ENCODE measurements around the gene ARPP21.

ARPP21 gene

GRCh38 chr3:35641920-35642527, 2.7 kb downstream of the ARPP21 start:
- no peak for DNase-seq (ENCODE audit: low read depth in 2 of 2)

GRCh38 chr3:35643495-35643894, 4.2 kb downstream of the ARPP21 start:
- DNase-seq (ENCODE audit: low read depth in 2 of 2) = no peak

DNA sequence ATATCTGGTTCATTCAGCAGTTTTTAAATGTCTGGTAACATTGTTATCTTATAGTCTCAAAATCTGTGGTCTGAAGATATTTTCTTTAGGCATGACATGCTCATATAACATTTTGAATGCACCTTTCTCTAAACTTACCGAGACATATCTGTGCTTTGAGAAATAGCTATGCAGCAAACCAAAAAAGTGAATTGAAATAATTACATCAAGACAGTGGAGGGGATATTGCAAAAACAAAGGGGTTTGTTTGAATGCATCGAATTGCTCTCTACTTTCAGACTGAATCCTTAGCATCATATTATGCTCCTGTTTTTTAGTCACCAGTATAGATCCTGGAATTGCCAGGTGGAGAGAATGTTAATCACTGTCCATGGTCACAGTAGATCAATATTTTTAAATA, 5.1 kb downstream of the ARPP21 start:
- DNase-seq (ENCODE audit: low read depth in 2 of 2) = no peak

DNA sequence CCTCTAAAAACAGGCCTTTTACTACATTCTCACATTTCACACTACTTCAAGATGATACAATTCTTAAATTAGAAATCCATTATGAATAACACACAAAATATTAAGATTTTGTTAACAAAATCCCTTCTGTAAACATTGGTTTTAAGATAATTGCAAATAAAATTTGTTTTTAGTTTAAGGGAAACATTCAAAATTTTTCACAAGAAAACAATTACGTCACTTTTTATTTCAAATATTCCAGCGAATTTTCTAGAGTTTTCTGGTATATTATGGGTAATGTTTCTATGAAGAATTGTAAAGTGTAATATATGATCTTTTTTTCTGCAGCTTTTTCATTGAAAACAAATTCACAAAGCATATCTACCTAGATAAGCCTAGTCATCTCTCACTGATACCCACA, 5.9 kb downstream of the ARPP21 start:
- no peak for DNase-seq (ENCODE audit: low read depth in 2 of 2)

- no peak for DNase-seq (ENCODE audit: low read depth in 2 of 2)
These were observed 6.8 kb downstream of the ARPP21 start for GRCh38 chr3:35646081-35646480.

GRCh38 chr3:35647461-35647860, 8.1 kb downstream of the ARPP21 start:
- DNase-seq (ENCODE audit: low read depth in 2 of 2) = no peak

GRCh38 chr3:35648347-35648746, 9.0 kb downstream of the ARPP21 start:
- DNase-seq (ENCODE audit: low read depth in 2 of 2) = no peak

GRCh38 chr3:35649405-35649804, 10.1 kb downstream of the ARPP21 start:
- no peak for DNase-seq (ENCODE audit: low read depth in 2 of 2)

DNA sequence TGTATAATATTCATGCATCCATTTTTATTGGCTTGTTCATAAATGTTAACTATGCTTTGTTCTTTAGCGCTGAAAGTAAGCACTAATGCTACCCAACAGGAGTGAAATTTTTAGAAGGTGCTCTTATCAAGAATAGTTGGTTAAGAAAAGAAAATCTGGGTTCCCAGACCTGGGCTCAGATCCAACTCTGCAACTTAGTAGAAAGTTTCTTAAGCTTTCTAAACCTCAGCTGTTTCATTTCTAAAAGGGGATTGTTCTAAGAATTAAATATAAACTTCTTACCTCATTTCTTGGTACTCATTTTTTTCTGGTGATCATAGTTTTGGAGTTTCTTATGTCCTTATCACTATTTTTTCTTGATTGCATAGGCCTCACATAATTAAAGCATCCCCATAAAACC, 12.1 kb downstream of the ARPP21 start:
- DNase-seq (ENCODE audit: low read depth in 2 of 2) = no peak

DNA sequence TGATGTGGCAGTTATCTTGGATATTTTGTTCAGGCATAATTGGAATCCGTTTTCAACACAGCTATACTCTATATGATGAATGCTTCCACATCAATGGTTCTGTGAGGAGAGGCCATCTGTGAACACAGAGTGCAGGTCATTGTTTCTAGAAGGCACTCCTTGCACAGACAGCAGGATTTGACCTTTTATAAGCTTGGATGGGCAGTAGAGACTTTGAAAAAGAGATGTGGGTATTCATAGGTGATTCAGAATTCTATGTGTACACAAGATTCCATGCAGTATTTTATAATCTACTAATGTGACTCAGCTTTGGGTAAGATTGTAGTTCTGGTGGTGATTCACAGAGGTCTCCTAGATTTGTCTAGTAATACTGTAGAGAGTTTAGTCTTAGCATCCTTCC, 12.5 kb downstream of the ARPP21 start:
- no peak for DNase-seq (ENCODE audit: low read depth in 2 of 2)

DNA sequence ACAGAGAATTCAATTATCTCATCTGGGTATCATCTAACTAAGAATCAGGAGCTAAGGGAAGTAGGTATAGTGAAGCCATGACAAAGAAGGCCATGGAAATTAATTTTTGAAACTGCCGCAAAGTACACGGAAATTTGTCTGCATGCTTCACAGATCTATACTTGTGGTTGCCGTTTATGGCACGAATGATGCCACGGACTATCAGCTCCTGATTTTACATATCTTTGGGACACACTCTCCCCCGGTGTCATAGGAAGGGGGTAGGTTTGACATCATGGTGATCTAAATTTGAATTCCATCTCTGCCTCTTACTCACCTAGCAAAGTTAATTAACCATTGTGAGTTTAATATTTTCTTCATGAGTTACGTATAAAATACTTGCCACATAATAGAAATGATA, 14.0 kb downstream of the ARPP21 start:
- DNase-seq (ENCODE audit: low read depth in 2 of 2) = no peak

DNA sequence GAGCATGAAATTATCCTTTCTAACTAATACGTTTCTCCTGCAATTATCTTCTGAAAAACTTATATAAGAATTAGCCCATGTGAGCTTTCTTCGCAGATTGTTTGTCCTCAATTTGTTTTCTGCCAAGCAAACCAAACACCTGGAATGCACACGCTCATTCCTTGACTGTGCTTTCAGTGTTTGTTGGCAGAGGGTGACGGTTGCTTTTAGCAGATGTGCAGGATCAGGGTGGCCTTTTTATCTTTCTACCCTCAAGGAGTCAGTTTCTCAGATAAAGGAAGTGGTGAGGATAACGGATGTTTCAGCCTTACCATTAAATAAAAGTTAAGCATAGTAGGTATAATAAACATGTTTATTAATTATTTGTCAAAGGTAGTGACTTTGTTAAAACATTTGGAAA, 15.2 kb downstream of the ARPP21 start:
- DNase-seq (ENCODE audit: low read depth in 2 of 2) = no peak

DNA sequence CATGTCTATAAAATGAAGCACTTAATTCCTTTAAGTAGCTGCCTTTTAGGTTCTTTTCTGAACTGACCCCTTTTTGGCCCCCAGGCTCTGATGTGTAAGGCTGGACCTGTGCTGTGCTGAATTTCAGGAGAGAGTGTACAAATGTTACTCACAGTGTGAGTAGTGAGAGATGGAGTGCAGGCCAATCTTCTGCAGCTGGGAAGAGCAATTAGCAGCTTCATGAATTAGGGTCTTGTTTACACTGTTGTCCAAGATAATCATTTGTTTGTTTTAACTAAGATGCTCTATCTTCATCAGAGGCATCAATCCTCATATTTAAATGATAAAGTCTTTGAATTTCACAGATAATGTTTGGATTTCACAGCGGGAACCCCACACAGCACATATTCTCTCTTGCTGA, 19.4 kb downstream of the ARPP21 start:
- DNase-seq (ENCODE audit: low read depth in 2 of 2) = no peak

- DNase-seq (ENCODE audit: low read depth in 2 of 2) = no peak
These were observed 20.4 kb downstream of the ARPP21 start for GRCh38 chr3:35659768-35660167.

GRCh38 chr3:35663471-35663870, 24.1 kb downstream of the ARPP21 start:
- no peak for DNase-seq (ENCODE audit: low read depth in 2 of 2)

- DNase-seq (ENCODE audit: low read depth in 2 of 2) = no peak
These were observed 25.2 kb downstream of the ARPP21 start for GRCh38 chr3:35664460-35664919.

DNA sequence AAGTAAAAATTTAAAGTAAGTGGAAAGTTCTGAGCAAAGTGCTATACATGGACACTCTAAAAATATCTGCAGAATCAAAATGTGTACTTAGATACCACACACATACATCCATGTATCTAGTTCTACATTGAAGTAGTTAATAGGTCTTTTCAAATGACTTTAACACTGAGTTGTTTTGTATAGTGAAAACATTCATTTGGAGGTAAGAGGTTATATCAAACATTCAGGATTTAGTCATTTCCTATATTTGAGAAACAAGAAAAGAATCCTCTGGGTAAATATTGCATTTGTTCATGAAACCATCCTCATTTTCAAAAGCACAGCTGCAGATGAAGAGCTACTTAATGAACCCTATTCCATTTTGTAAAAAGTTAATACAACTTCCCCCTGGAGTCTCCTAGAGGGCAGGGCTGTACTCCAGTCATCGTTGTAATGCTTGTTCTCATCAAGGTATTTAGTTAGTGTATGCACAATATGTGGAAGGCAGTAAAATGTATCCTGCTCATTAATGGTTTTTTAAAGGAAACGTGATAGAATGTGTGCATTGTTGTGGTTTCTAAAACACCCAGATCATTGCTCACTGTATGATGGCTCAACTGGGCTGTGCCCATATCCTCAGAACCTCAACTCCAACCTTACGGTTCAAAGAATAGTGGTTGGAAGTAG, 26.2 kb downstream of the ARPP21 start:
- no peak for DNase-seq (ENCODE audit: low read depth in 2 of 2)

DNA sequence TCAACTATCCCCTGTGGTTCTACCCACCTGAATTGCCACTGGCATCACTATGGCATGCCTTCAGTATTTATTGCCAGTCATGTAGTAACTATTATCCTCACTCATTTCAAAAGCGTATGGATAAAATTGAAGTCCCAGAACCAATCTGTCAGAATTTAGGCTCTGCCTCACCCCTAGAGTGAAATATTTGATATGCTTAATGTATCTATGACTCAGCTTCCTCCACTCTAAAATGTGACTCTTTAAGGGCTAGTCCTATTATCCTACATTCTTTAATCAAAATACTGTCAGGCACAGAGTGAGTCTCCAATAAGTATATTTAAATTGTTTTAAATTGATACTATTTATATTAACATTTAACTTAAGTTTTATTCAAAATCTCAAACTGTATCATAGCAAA, 27.6 kb downstream of the ARPP21 start:
- DNase-seq (ENCODE audit: low read depth in 2 of 2) = no peak

DNA sequence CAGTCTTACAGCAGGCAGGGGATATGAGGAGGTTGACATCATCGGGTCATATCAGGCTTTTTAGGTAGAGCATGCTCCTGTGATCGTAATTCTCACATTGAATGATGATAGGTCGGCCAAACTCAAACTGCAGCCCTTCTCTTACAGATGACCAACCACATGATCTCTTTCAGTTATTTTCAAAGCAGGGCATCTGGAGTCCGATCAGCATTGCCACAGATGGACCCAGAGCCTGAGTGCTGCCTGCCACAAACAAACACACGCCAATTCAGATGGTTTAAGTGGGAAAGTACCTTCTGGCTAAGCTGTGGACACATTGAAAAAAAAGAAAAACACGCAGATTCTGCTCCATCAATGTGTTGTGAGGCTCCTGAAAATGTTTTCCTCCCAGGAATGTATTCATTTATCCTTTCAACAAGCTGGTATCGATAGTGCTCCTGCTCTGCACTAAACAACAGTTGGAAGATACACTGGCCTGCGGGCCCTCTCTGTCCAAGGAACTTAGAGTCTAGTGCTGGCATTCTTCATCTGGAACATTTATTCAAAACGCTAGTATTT, 31.2 kb downstream of the ARPP21 start:
- DNase-seq (ENCODE audit: low read depth in 2 of 2) = no peak

DNA sequence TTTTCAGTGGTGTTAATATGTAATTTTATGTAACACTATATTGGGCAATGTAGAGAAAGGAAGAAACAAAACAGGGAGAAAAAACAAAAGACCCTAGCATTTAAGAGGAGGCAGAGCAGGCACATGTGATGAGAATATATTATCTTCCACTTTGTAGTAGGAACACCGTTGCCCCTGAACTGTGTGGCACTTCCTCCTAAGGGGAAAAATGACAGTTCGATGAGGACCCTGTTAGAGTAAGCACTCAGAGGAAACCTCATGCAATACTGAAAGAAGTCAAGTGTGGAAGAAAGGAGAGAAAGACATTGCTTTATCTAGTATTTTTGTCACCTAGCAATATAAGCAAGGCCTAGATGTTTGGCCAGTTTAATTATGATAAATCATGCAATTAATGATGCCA, 32.2 kb downstream of the ARPP21 start:
- no peak for DNase-seq (ENCODE audit: low read depth in 2 of 2)

- DNase-seq (ENCODE audit: low read depth in 2 of 2) = no peak
These were observed 33.7 kb downstream of the ARPP21 start for GRCh38 chr3:35673017-35673416.

DNA sequence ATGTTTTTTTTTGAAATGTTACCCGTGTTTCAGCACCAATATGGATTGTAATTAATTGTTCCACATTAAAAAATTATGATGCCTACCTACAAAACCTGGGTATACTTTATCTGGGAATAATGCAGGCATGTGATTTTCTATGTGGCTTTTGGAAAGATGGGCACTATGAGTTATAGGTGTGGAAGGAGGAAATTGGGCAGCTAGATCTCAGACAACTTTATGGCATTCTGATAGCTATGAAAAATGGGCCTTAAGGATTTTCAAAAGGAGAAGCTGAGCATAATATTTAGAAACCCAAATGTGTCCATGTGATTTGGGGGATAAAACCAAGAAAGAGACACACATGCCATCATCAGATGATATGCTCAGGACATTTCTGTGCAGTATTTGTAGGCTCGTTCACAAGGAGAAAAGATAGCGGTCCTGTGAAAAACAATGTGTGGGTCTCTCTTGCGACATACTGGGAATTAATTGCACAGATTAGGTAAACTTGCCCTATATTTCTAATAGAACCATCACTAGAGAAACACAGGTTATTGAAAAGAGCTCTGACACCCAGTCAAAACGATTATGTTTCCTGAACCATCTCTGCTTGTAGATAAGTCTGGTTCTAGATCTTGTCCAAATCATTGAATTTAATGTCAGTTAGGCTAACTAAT, 35.3 kb downstream of the ARPP21 start:
- no peak for DNase-seq (ENCODE audit: low read depth in 2 of 2)

GRCh38 chr3:35675206-35675605, 35.9 kb downstream of the ARPP21 start:
- DNase-seq (ENCODE audit: low read depth in 2 of 2) = no peak

All from stimulated activated CD4-positive, alpha-beta T cell treated with anti-CD3 and anti-CD28 coated beads, Interleukin-1b, Interleukin-23, amount 100 ng/mL, for 4 hours (primary cell).